GM23338 (cell line): Measurements from ENCODE around the gene PRSS48. TPM values are rescaled to one million over a fixed set of nuclear protein-coding genes. Genes with fewer than 3 reads are reported as not detected.

Source experiments
- ATAC-seq: fragments of 200-7000 bp; cut with Tn5 transposase; 3 replicates; pipeline ENCODE4 v1.9.1; 2020
- DNase-seq: peaks from one replicate; pipeline ENCODE4 v3.0.0-alpha.2; 2015; ENCODE audit warnings: low spot score
- H2AFZ ChIP-seq: fragments of 200-600 bp; sonication (generic); 2 replicates; pipeline ENCODE4 v1.8.0; 2016; ENCODE audit warnings: antibody characterized with exemption, mild to moderate bottlenecking, moderate library complexity
- H3F3A ChIP-seq: fragments of 200-600 bp; sonication (generic); replicated peaks from 2 replicates; pipeline ENCODE4 v1.8.0; 2017; ENCODE audit warnings: antibody characterized with exemption, mixed run types, low read depth
- H3K27ac ChIP-seq: fragments of 200-600 bp; sonication (generic); 2 replicates; pipeline ENCODE4 v1.6.1; 2016; ENCODE audit warnings: low read depth
- H3K27me3 ChIP-seq: fragments of 200-600 bp; sonication (generic); 2 replicates; pipeline ENCODE4 v1.8.0; 2016; ENCODE audit warnings: mild to moderate bottlenecking, mixed run types, moderate library complexity; ENCODE audit not compliant: insufficient read depth
- H3K36me3 ChIP-seq: fragments of 200-600 bp; sonication (generic); 2 replicates; pipeline ENCODE4 v1.8.0; 2016; ENCODE audit warnings: mild to moderate bottlenecking; ENCODE audit not compliant: insufficient read depth
- H3K4me1 ChIP-seq: fragments of 200-600 bp; sonication (generic); 2 replicates; pipeline ENCODE4 v1.8.0; 2016; ENCODE audit warnings: mild to moderate bottlenecking, moderate library complexity; ENCODE audit not compliant: insufficient read depth
- H3K4me2 ChIP-seq: fragments of 200-600 bp; sonication (generic); 2 replicates; pipeline ENCODE4 v1.7.1; 2017; ENCODE audit warnings: mixed run types
- H3K4me3 ChIP-seq: fragments of 200-600 bp; sonication (generic); 2 replicates; pipeline ENCODE4 v1.6.1; 2016; ENCODE audit warnings: mixed run types
- H3K79me2 ChIP-seq: fragments of 200-600 bp; sonication (generic); replicated peaks from 2 replicates; pipeline ENCODE4 v1.8.0; 2017; ENCODE audit warnings: mild to moderate bottlenecking; ENCODE audit not compliant: insufficient read depth
- H3K9me2 ChIP-seq: fragments of 200-600 bp; sonication (generic); 2 replicates; pipeline ENCODE4 v1.8.0; 2017; ENCODE audit not compliant: insufficient read depth
- H4K20me1 ChIP-seq: fragments of 200-600 bp; sonication (generic); replicated peaks from 2 replicates; pipeline ENCODE4 v1.8.0; 2017; ENCODE audit warnings: mild to moderate bottlenecking; ENCODE audit not compliant: insufficient read depth
- H3K27ac Mint-ChIP-seq: 2 replicates; pipeline ENCODE4 v1.8.0; 2020; ENCODE audit warnings: inconsistent platforms, mild to moderate bottlenecking, moderate library complexity, mixed read lengths
- H3K27me3 Mint-ChIP-seq: 3 replicates; pipeline ENCODE4 v1.8.0; 2022; ENCODE audit warnings: low read depth, mild to moderate bottlenecking, moderate library complexity, mixed read lengths, inconsistent platforms; ENCODE audit not compliant: insufficient read depth, poor library complexity
- H3K36me3 Mint-ChIP-seq: 3 replicates; pipeline ENCODE4 v1.8.0; 2021; ENCODE audit warnings: low read depth, mild to moderate bottlenecking, inconsistent platforms, moderate library complexity, mixed read lengths
- H3K4me1 Mint-ChIP-seq: 3 replicates; pipeline ENCODE4 v1.8.0; 2020; ENCODE audit warnings: mild to moderate bottlenecking, inconsistent platforms, mixed read lengths
- H3K4me3 Mint-ChIP-seq: 3 replicates; pipeline ENCODE4 v1.8.0; 2021; ENCODE audit warnings: moderate library complexity, mild to moderate bottlenecking, inconsistent platforms, mixed read lengths
- H3K9me3 Mint-ChIP-seq: 3 replicates; pipeline ENCODE4 v1.8.0; 2020; ENCODE audit warnings: moderate library complexity, mild to moderate bottlenecking, inconsistent platforms, mixed read lengths
- CREB1 ChIP-seq: fragments of 250-450 bp; sonication (Bioruptor Pico); IDR thresholded peaks from 2 replicates; pipeline ENCODE4 v1.5.0; 2020; ENCODE audit warnings: low read depth, mild to moderate bottlenecking, moderate library complexity
- EZH2phosphoT487 ChIP-seq: fragments of 200-600 bp; sonication (generic); IDR thresholded peaks from one replicate; pipeline ENCODE4 v1.8.1; 2018; ENCODE audit warnings: antibody characterized with exemption; ENCODE audit not compliant: unreplicated experiment
- JUNB ChIP-seq: IDR thresholded peaks from one replicate; pipeline ENCODE4 v1.6.1; 2016; ENCODE audit warnings: antibody characterized with exemption; ENCODE audit not compliant: unreplicated experiment
- NANOG ChIP-seq: IDR thresholded peaks from 2 replicates; pipeline ENCODE4 v1.6.1; 2016; ENCODE audit warnings: antibody characterized with exemption, borderline replicate concordance
- ZNF462 ChIP-seq: fragments of 250-450 bp; sonication (Bioruptor Pico); IDR thresholded peaks from 2 replicates; pipeline ENCODE4 v1.5.0; 2020; ENCODE audit warnings: mild to moderate bottlenecking, moderate library complexity
- polyA plus RNA-seq: library from polyadenylated mRNA; unstranded; fragments of >200 nt; fragmentation: Nextera tagmentation; extraction: Ambion mirVana; gene quantifications from 2 replicates; pipeline ENCODE4 v1.2.1, GENCODE V29; 2016
- total RNA-seq: library from RNA; depleted of rRNA; stranded (reverse); fragments of >200 nt; shearing (Covaris generic); gene quantifications from 2 replicates; pipeline ENCODE4 v1.2.3, GENCODE V29; 2014

PRSS48 gene
- total and polyA plus RNA-seq, 2 experiments from 2014 or later, result 0.36 TPM; not detected in 1

DNA sequence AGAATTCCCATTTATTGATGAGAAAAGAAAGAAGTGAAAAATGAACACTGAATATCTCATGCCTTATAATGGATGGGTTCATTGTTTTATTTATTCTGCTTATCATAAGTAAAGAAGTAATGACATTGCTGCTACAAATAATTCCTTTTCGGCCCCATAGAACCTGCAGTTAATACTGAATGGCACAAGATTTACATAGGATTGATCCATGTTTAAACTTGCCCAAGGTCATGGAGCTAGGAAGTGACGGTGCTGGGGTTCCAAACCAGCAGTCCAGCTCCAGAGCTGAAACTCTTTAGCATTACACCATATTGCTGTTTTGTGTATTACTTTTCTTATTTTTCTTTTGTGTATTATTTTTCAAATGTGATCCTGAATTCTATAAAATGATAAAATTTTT is 30.2 kb upstream of the PRSS48 start (continued):
- no peak for TF ChIP-seq ZNF462 (CRISPR knock-in tag)
- TF ChIP-seq NANOG, result no peak

- no peaks in the 10 kb centered on the region for H3K9me2 ChIP-seq
- TF ChIP-seq JUNB (no peak), EZH2phosphoT487 (no peak), CREB1 (CRISPR knock-in tag) (no peak)
- H4K20me1 ChIP-seq, result peaks cover 7% of the 10 kb centered on the region; the same call in 1 of the 2 replicates
- Mint-ChIP-seq H3K4me1 (peaks cover 44% of the 10 kb centered on the region), H3K27ac (no peak overlapping the region), H3K27me3 (no peaks in the 10 kb centered on the region), H3K9me3 (no peaks in the 10 kb centered on the region), H3K36me3 (no peaks in the 10 kb centered on the region), H3K4me3 (no peak overlapping the region)
- H3K36me3 ChIP-seq, result no peaks in the 10 kb centered on the region
- no peak overlapping the region for H3K4me3 ChIP-seq
- H3K27me3 ChIP-seq, result no peaks in the 10 kb centered on the region
- no peak overlapping the region for H2AFZ ChIP-seq
- H3K79me2 ChIP-seq, result peaks cover 65% of the 10 kb centered on the region
- ATAC-seq (no peak), DNase-seq (no peak)
- no peak overlapping the region for H3K27ac ChIP-seq
- peaks cover 4% of the 10 kb centered on the region; the same call in 1 of the 2 replicates for H3F3A ChIP-seq
- peaks cover 50% of the 10 kb centered on the region for H3K4me1 ChIP-seq
- H3K4me2 ChIP-seq, result no peak overlapping the region
These were observed 29.6 kb upstream of the PRSS48 start for GRCh38 chr4:151247395-151247794.

- no peaks in the 10 kb centered on the region for H3K27me3 Mint-ChIP-seq
- ATAC-seq (no peak), DNase-seq (no peak)
- Histone ChIP-seq H3K79me2 (peaks cover 67% of the 10 kb centered on the region), H3K27me3 (no peaks in the 10 kb centered on the region), H3F3A (peaks cover 4% of the 10 kb centered on the region; the same call in 1 of the 2 replicates), H3K27ac (0 out of 2 replicates have a peak overlapping the region, but pooled peaks have one; percentile 2), H4K20me1 (peaks cover 13% of the 10 kb centered on the region; the same call in 1 of the 2 replicates), H3K9me2 (no peaks in the 10 kb centered on the region), H3K36me3 (no peaks in the 10 kb centered on the region), H3K4me2 (no peak overlapping the region), H2AFZ (no peak overlapping the region), H3K4me3 (no peak overlapping the region), H3K4me1 (peaks cover 39% of the 10 kb centered on the region)
- H3K36me3 Mint-ChIP-seq, result no peaks in the 10 kb centered on the region
- H3K4me3 Mint-ChIP-seq, result no peak overlapping the region
- no peaks in the 10 kb centered on the region for H3K9me3 Mint-ChIP-seq
- peaks cover 35% of the 10 kb centered on the region for H3K4me1 Mint-ChIP-seq
- no peak overlapping the region for H3K27ac Mint-ChIP-seq
- TF ChIP-seq ZNF462 (CRISPR knock-in tag), result no peak
These were observed 28.4 kb upstream of the PRSS48 start for GRCh38 chr4:151248519-151248918.
